Inferior parietal cortex (tissue), 1 donor: ENCODE measurements around the gene BCL7A.

Experiments
- DNase-seq: peaks from one replicate; pipeline ENCODE4 v3.0.0-alpha.2; 2016; ENCODE audit errors: extremely low spot score

Gene BCL7A

GRCh38 chr12:122076743-122077495, 55.2 kb downstream of the BCL7A start:
- no peak for DNase-seq

- DNase-seq = peak; percentile 93
Measured at GRCh38 chr12:122078141-122079032, 56.7 kb downstream of the BCL7A start, which contains the start of gene MLXIP. Gene MLXIP (plus strand): TSS chr12:122078756. CDS start chr12:122078854, 98 bp downstream.

GRCh38 chr12:122079033-122079531, 57.4 kb downstream of the BCL7A start:
- no peak for DNase-seq

- DNase-seq = no peak
Measured at GRCh38 chr12:122079532-122080081, 57.9 kb downstream of the BCL7A start.

GRCh38 chr12:122080149-122081082, 58.7 kb downstream of the BCL7A start:
- peak; percentile 43 for DNase-seq

GRCh38 chr12:122081083-122081696, 59.5 kb downstream of the BCL7A start:
- no peak for DNase-seq

DNA sequence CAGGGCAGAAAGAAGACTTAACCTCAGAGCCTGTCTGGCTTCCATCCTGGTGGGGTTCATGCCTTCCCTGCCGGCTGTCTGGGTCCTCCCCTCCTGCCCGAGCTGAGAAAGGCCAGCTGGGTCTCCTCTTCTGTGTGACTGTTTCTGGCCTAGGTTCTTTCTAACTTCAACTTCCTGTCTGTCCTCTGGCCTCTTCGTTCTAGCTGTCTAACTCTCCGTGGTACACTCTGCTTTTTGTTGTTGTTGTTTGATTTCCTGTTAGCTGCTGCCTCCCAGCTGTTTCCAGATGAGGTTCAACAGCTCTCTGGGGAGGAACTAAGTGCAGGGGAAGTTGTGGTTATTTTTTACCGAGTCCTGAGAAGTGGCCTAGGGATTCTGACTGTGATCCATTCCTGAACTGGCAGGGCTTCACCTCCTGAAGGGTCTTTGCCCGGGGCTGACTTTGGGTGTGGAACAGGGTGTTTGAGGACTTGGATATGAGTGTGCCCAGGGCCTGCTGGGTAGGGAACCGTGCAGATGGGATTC, 60.1 kb downstream of the BCL7A start:
- DNase-seq = no peak

DNA sequence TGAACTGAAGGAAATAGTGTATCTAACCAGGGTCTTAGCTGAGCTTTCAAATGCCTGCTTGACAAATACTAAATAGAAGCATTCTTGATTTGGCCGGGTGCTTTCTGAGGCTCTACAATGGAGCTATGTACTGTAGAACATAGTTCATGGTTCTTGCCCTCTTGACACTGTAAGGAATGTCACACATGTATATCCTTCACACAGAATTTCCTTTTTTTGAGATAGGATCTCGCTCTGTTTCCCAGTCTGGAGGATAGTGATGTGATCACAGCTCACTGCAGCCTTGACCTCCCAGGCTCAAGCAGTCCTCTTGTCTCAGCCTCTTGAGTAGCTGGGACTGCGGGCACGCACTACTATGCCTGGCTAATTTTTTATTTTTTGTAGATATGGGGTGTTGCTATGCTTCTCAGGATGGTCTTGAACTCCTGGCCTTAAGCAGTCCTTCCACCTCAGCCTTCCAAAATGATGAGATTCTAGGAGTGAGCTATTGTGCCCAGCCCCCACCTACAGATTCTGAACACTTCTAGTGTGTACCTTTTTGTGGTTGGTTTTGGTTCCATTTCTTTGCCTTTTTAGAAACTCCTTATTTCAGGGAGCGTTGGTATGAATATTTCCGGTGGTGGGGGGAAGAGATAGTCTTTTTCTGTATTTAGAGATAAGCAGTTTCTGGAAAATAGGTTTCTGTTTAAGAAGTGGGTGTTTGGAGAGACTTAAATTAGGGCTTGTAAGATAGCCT, 61.1 kb downstream of the BCL7A start:
- no peak for DNase-seq

GRCh38 chr12:122084857-122085405, 63.2 kb downstream of the BCL7A start:
- no peak for DNase-seq

GRCh38 chr12:122085591-122085990, 63.9 kb downstream of the BCL7A start:
- no peak for DNase-seq

DNA sequence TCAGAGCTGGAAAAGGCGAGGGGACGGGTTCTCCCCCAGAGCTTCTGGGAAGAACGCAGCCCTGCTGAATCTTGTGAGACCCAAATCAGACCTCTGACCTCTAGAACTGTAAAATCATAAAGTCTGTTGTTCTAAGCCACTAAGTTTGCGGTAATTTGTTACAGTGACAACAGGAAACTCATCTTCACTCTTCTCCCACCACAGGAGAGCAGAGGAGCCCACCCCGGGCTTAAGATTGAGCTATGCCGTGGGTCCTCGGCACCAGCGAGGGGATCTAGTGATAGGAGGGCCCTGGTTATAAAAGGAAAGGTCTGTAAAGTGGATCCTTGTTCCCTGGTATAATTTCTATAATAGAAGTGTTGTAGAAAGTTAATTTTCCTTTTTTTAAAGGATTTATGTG, 64.4 kb downstream of the BCL7A start:
- DNase-seq = no peak

- DNase-seq = no peak
Measured at GRCh38 chr12:122086641-122087285, 65.1 kb downstream of the BCL7A start.

- no peak for DNase-seq
Measured at GRCh38 chr12:122087431-122088178, 65.9 kb downstream of the BCL7A start.

DNA sequence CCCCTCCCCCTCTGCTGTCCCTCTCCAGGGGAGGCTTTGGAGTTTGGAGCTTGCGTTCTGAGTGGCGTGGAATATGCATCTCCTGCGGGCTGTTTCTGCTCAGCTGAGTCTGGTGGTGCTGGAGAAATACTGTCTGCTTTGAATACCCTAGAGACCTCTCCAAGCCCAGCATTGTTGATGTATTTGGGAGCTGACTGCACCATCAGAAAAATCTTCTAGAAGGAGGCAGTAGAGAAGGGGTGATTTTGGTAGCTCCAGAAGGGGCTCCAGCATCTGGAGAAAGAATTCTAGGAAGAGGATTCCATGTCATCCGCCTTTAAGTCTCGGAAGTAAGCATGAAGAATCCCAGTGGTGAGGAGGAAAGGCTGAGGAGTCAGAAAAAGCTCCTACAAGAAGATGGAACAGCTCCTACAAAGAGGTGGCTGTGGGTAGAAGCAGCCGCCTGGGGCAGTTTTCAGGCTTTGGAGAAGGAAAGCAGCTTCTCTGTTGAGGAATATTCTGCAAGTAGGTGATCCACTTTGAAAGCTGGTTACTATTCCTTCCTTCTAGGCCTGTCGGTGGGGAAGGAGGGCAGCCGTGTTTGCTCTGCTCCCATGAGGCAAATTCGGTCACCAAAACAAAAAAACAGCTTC, 66.6 kb downstream of the BCL7A start:
- DNase-seq = no peak

GRCh38 chr12:122089077-122089476, 67.4 kb downstream of the BCL7A start:
- no peak for DNase-seq

- DNase-seq = no peak
Measured at GRCh38 chr12:122090759-122091515, 69.3 kb downstream of the BCL7A start.
